Endodermal cell (in vitro differentiated cells): ENCODE data around the gene CIAO2B. TPM values are rescaled to one million over a fixed set of nuclear protein-coding genes. Genes with fewer than 3 reads are reported as not detected.
A peak's percentile ranks its signal among the peaks of the same experiment; 100 is the strongest.

Experiments used
- DNase-seq: peaks from one replicate; pipeline ENCODE4 v3.0.0-alpha.2; 2017
- H3K27ac ChIP-seq: 2 replicates; pipeline ENCODE4 v1.5.1; 2013; ENCODE audit warnings: mild to moderate bottlenecking, low read depth, low read length, moderate library complexity
- H3K27me3 ChIP-seq: 2 replicates; pipeline ENCODE4 v1.6.1; 2013; ENCODE audit warnings: mild to moderate bottlenecking, low read length, moderate library complexity; ENCODE audit not compliant: insufficient read depth, control insufficient read depth, poor library complexity, severe bottlenecking
- H3K36me3 ChIP-seq: 2 replicates; pipeline ENCODE4 v1.7.0; 2013; ENCODE audit warnings: mild to moderate bottlenecking, low read length, moderate library complexity; ENCODE audit not compliant: control insufficient read depth, insufficient read depth
- H3K4me1 ChIP-seq: one replicate; pipeline ENCODE4 v1.7.0; 2013; ENCODE audit warnings: low read length; ENCODE audit not compliant: control insufficient read depth, insufficient read depth
- H3K4me3 ChIP-seq: 2 replicates; pipeline ENCODE4 v1.5.1; 2013; ENCODE audit warnings: mild to moderate bottlenecking, low read length, moderate library complexity
- H3K9ac ChIP-seq: 2 replicates; pipeline ENCODE4 v1.6.1; 2013; ENCODE audit warnings: mild to moderate bottlenecking, low read length, moderate library complexity; ENCODE audit not compliant: poor library complexity, severe bottlenecking; ENCODE audit errors: extremely low read depth
- H3K9me3 ChIP-seq: 2 replicates; pipeline ENCODE4 v1.6.1; 2013; ENCODE audit warnings: mild to moderate bottlenecking, low read length, moderate library complexity; ENCODE audit not compliant: control insufficient read depth
- H3K27ac Mint-ChIP-seq: 2 replicates; pipeline ENCODE4 v1.8.0; 2020; ENCODE audit warnings: mixed read lengths
- H3K27me3 Mint-ChIP-seq: 2 replicates; pipeline ENCODE4 v1.8.0; 2021; ENCODE audit warnings: mild to moderate bottlenecking, mixed read lengths; ENCODE audit not compliant: insufficient read depth
- H3K36me3 Mint-ChIP-seq: 2 replicates; pipeline ENCODE4 v1.8.0; 2020; ENCODE audit warnings: low read depth, mixed read lengths
- H3K4me1 Mint-ChIP-seq: 2 replicates; pipeline ENCODE4 v1.8.0; 2020; ENCODE audit warnings: mixed read lengths
- H3K4me3 Mint-ChIP-seq: 2 replicates; pipeline ENCODE4 v1.8.0; 2020; ENCODE audit warnings: mild to moderate bottlenecking, moderate library complexity, mixed read lengths
- H3K9me3 Mint-ChIP-seq: 2 replicates; pipeline ENCODE4 v1.8.0; 2020; ENCODE audit warnings: mild to moderate bottlenecking, mixed read lengths
- CTCF ChIP-seq: fragments of 200-600 bp; sonication (generic); conservative IDR thresholded peaks from 2 replicates; pipeline ENCODE4 v1.5.0; 2021; ENCODE audit warnings: antibody characterized with exemption, mild to moderate bottlenecking
- WGBS, 2 experiments: methylation state at CpG; one replicate each; pipeline versions ENCODE4 v1.1.5 to v1.1.7; 2013; ENCODE audit warnings: missing lambda C conversion rate in 2 of 2, mixed read lengths in 1 of 2; ENCODE audit not compliant: insufficient coverage in 1 of 2, insufficient read length in 1 of 2; 5-methylcytosine and 5-hydroxymethylcytosine counted together
- total RNA-seq, 2 donors: library from RNA; stranded (reverse); fragmentation: NEBNext Ultra II Directional in 1 of 2; extraction: Animal tissue kit (Norgen Biotek cat#: 25700) in 1 of 2; gene quantifications; 2 replicates in 1 of 2; 3 replicates in 1 of 2; pipeline ENCODE4 v1.2.1, GENCODE V29; 2021

CIAO2B gene
- total RNA-seq, 2 donors from 2014 or later, result 70.2 to 87.7 TPM

- Histone ChIP-seq H3K36me3 (peaks cover 26% of the 10 kb centered on the region), H3K27ac (no peak overlapping the region), H3K9me3 (no peaks in the 10 kb centered on the region), H3K4me1 (peaks cover 9% of the 10 kb centered on the region), H3K27me3 (no peaks in the 10 kb centered on the region), H3K9ac (no peak overlapping the region), H3K4me3 (no peak overlapping the region)
- no peak for TF ChIP-seq CTCF
- peaks cover 8% of the 10 kb centered on the region for H3K27me3 Mint-ChIP-seq
- no peak overlapping the region for H3K27ac Mint-ChIP-seq
- DNase-seq, result no peak
- H3K36me3 Mint-ChIP-seq, result peaks cover 31% of the 10 kb centered on the region
- H3K4me3 Mint-ChIP-seq, result no peak overlapping the region
- no peaks in the 10 kb centered on the region for H3K9me3 Mint-ChIP-seq
- H3K4me1 Mint-ChIP-seq, result peaks cover 7% of the 10 kb centered on the region
These were observed 5.2 kb upstream of the CIAO2B start for GRCh38 chr16:66939366-66939765.

GRCh38 chr16:66937725-66938337 is 3.6 kb upstream of the CIAO2B start:
- Mint-ChIP-seq H3K4me1 (peaks cover 14% of the 10 kb centered on the region), H3K27ac (no peak overlapping the region), H3K27me3 (peaks cover 8% of the 10 kb centered on the region), H3K9me3 (no peaks in the 10 kb centered on the region), H3K4me3 (no peak overlapping the region), H3K36me3 (peaks cover 22% of the 10 kb centered on the region)
- WGBS, 2 experiments, result 93 to 98% methylated on average over 9 to 10 of the region's 10 CpGs
- DNase-seq, result no peak
- Histone ChIP-seq H3K27me3 (no peaks in the 10 kb centered on the region), H3K4me3 (no peak overlapping the region), H3K27ac (no peak overlapping the region), H3K9me3 (no peaks in the 10 kb centered on the region), H3K36me3 (peaks cover 26% of the 10 kb centered on the region), H3K4me1 (peaks cover 14% of the 10 kb centered on the region), H3K9ac (no peak overlapping the region)
- no peak for TF ChIP-seq CTCF

- Mint-ChIP-seq H3K27ac (no peak overlapping the region), H3K27me3 (peaks cover 8% of the 10 kb centered on the region), H3K9me3 (no peaks in the 10 kb centered on the region), H3K4me1 (peaks cover 14% of the 10 kb centered on the region), H3K36me3 (peaks cover 20% of the 10 kb centered on the region), H3K4me3 (peak overlapping the region; percentile 98)
- peaks cover 14% of the 10 kb centered on the region for H3K4me1 ChIP-seq
- TF ChIP-seq CTCF, result no peak
- no peak overlapping the region for H3K4me3 ChIP-seq
- H3K9ac ChIP-seq, result no peak overlapping the region
- no peak overlapping the region for H3K27ac ChIP-seq
- WGBS, 2 experiments, result 90 to 96% methylated on average over 2 to 4 of the region's 4 CpGs
- no peaks in the 10 kb centered on the region for H3K27me3 ChIP-seq
- DNase-seq, result no peak
- peaks cover 28% of the 10 kb centered on the region for H3K36me3 ChIP-seq
- no peaks in the 10 kb centered on the region for H3K9me3 ChIP-seq
These were observed 2.8 kb upstream of the CIAO2B start for GRCh38 chr16:66936889-66937554.
